Fibroblast of lung (primary cell): ENCODE data around the gene MAML3.

Source experiments
- EZH2 ChIP-seq: IDR thresholded peaks from 2 replicates; pipeline ENCODE4 v1.5.1; 2012; ENCODE audit warnings: low read length, control low read depth, mild to moderate bottlenecking; ENCODE audit errors: missing control alignments
- TF ChIP-seq, protein P1 (sequence below), 2 donors: IDR thresholded peaks in 1 of 2; conservative IDR thresholded peaks in 1 of 2; 1 replicate in 1 of 2; 2 replicates in 1 of 2; pipeline ENCODE4 v1.5.1; 2011 to 2012; ENCODE audit warnings: low read length in 2 of 2, control low read depth in 1 of 2, inconsistent platforms in 1 of 2, low read depth in 1 of 2, mild to moderate bottlenecking in 1 of 2

DNA sequence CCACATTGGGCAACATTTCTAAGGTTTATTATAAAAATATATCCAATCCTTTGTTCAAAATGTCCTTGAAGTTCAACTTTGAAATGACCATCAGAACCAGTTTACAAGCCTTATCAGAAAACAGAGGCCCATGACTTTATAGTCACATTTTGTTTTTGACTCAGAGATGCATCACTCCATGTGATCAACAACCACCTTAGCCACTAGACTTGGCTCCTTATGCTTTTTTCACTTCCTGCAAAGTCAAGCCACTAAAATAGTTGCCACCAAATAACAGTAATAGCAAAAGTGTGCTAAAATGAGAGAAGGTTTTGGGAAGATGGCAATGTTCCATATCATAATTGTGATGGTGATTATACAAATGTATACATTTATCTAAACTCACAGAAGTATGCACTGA, 181.7 kb downstream of the MAML3 start:
- TF ChIP-seq EZH2: no peak
- TF ChIP-seq, protein P1, sequence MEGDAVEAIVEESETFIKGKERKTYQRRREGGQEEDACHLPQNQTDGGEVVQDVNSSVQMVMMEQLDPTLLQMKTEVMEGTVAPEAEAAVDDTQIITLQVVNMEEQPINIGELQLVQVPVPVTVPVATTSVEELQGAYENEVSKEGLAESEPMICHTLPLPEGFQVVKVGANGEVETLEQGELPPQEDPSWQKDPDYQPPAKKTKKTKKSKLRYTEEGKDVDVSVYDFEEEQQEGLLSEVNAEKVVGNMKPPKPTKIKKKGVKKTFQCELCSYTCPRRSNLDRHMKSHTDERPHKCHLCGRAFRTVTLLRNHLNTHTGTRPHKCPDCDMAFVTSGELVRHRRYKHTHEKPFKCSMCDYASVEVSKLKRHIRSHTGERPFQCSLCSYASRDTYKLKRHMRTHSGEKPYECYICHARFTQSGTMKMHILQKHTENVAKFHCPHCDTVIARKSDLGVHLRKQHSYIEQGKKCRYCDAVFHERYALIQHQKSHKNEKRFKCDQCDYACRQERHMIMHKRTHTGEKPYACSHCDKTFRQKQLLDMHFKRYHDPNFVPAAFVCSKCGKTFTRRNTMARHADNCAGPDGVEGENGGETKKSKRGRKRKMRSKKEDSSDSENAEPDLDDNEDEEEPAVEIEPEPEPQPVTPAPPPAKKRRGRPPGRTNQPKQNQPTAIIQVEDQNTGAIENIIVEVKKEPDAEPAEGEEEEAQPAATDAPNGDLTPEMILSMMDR (conservative IDR thresholded peaks at IDR 0.05 in 1 of 2, IDR thresholded peaks at IDR 0.05 in 1 of 2; ENCODE audit: low read depth in 1 of 2, low read length in 2 of 2): no peak
